ENCODE data around the gene FAR1. TPM values are rescaled to one million over a fixed set of nuclear protein-coding genes. Genes with fewer than 3 reads are reported as not detected.
"Not testable (repeated sequence)": the region's sequence is repeated elsewhere in the genome, so short reads cannot be mapped to it uniquely, and the experiment has no call there.

Gene FAR1
- total RNA-seq, 1 donor from 2014 or later: 139 TPM

- no peaks in the 10 kb centered on the region for H4K20me1 ChIP-seq (ENCODE audit: low read depth)
- Mint-ChIP-seq H3K36me3 (no peaks in the 10 kb centered on the region), H3K27me3 (ENCODE audit: insufficient read depth, low read depth) (no peaks in the 10 kb centered on the region), H3K27ac (no peak overlapping the region), H3K4me3 (no peak overlapping the region), H3K4me1 (peaks cover 9% of the 10 kb centered on the region), H3K9me3 (no peaks in the 10 kb centered on the region)
- H3K27ac ChIP-seq: no peak overlapping the region
- H3K4me2 ChIP-seq: no peak overlapping the region
- no peaks in the 10 kb centered on the region for H3K4me1 ChIP-seq
- TF ChIP-seq EZH2phosphoT487 (IDR thresholded peaks at IDR 0.05) (no peak), EZH2 (IDR thresholded peaks at IDR 0.05) (no peak), CTCF (IDR thresholded peaks at IDR 0.05) (no peak)
- H3K9ac ChIP-seq: no peak overlapping the region
- DNase-seq (ENCODE audit: low spot score): no peak
- H3K27me3 ChIP-seq: no peaks in the 10 kb centered on the region
- no peak overlapping the region for H3K4me3 ChIP-seq
- no peaks in the 10 kb centered on the region for H3F3A ChIP-seq (ENCODE audit: low read depth)
- H3K79me2 ChIP-seq (ENCODE audit: low read depth): no peaks in the 10 kb centered on the region
- no peak overlapping the region for H2AFZ ChIP-seq (replicated peaks)
- H3K36me3 ChIP-seq: no peaks in the 10 kb centered on the region
- H3K9me3 ChIP-seq (ENCODE audit: low read depth): no peaks in the 10 kb centered on the region
Observed at GRCh38 chr11:13647391-13647790, 21.1 kb upstream of the FAR1 start.

DNA sequence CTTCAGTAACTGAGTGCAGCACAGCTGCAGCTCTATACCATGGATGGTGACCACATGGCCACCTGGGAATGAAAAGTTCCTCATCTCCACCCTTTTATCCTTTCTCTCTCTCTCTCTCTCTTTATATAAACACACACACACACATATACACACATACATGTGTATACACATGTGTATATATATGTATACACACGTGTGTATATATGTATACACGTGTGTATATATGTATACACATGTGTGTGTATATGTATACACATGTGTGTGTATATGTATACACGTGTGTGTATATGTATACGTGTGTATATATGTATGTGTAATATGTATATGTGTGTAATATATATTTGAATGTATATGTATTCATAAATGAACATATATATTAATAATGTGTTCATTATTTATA, 18.8 kb upstream of the FAR1 start:
- Mint-ChIP-seq H3K4me1 (peaks cover 9% of the 10 kb centered on the region), H3K27ac (no peak overlapping the region), H3K36me3 (no peaks in the 10 kb centered on the region), H3K4me3 (no peak overlapping the region), H3K9me3 (no peaks in the 10 kb centered on the region), H3K27me3 (ENCODE audit: insufficient read depth, low read depth) (no peaks in the 10 kb centered on the region)
- Histone ChIP-seq H3F3A (ENCODE audit: low read depth) (no peaks in the 10 kb centered on the region), H3K4me3 (no peak overlapping the region), H2AFZ (replicated peaks) (no peak overlapping the region), H3K9me3 (ENCODE audit: low read depth) (no peaks in the 10 kb centered on the region), H3K4me2 (no peak overlapping the region), H3K9ac (no peak overlapping the region), H4K20me1 (ENCODE audit: low read depth) (no peaks in the 10 kb centered on the region), H3K36me3 (no peaks in the 10 kb centered on the region), H3K4me1 (no peaks in the 10 kb centered on the region), H3K27me3 (no peaks in the 10 kb centered on the region), H3K79me2 (ENCODE audit: low read depth) (no peaks in the 10 kb centered on the region), H3K27ac (no peak overlapping the region)
- no peak for DNase-seq (ENCODE audit: low spot score)
- TF ChIP-seq EZH2 (IDR thresholded peaks at IDR 0.05): no peak
- no peak for TF ChIP-seq EZH2phosphoT487 (IDR thresholded peaks at IDR 0.05)
- no peak for TF ChIP-seq CTCF (IDR thresholded peaks at IDR 0.05)

- peak overlapping the region; percentile 50 for H2AFZ ChIP-seq (replicated peaks)
- H3K27ac ChIP-seq; H3K9me3 ChIP-seq (ENCODE audit: low read depth); H4K20me1 ChIP-seq (ENCODE audit: low read depth); H3K79me2 ChIP-seq (ENCODE audit: low read depth); H3K4me3 Mint-ChIP-seq; H3K9me3 Mint-ChIP-seq; H3K36me3 Mint-ChIP-seq; H3K4me1 ChIP-seq; H3K4me3 ChIP-seq; H3K4me1 Mint-ChIP-seq; H3K9ac ChIP-seq; H3K36me3 ChIP-seq; H3K27me3 ChIP-seq; H3K4me2 ChIP-seq; H3F3A ChIP-seq (ENCODE audit: low read depth); H3K27me3 Mint-ChIP-seq (ENCODE audit: insufficient read depth, low read depth): not testable (repeated sequence)
- H3K27ac Mint-ChIP-seq: peak overlapping the region; percentile 17
- peak; percentile 7 for DNase-seq (ENCODE audit: low spot score)
Observed at GRCh38 chr11:13651515-13651914, 17.0 kb upstream of the FAR1 start.

- no peak for DNase-seq (ENCODE audit: low spot score)
- Mint-ChIP-seq H3K27me3 (ENCODE audit: insufficient read depth, low read depth) (peaks cover 4% of the 10 kb centered on the region), H3K4me1 (no peaks in the 10 kb centered on the region), H3K4me3 (no peak overlapping the region), H3K36me3 (no peaks in the 10 kb centered on the region), H3K27ac (no peak overlapping the region), H3K9me3 (peaks cover 12% of the 10 kb centered on the region)
- H3K79me2 ChIP-seq (ENCODE audit: low read depth): no peaks in the 10 kb centered on the region
- no peak overlapping the region for H3K27ac ChIP-seq
- no peaks in the 10 kb centered on the region for H4K20me1 ChIP-seq (ENCODE audit: low read depth)
- no peak overlapping the region for H3K9ac ChIP-seq
- H3F3A ChIP-seq (ENCODE audit: low read depth): no peaks in the 10 kb centered on the region
- no peak overlapping the region for H3K4me3 ChIP-seq
- no peak for TF ChIP-seq CTCF (IDR thresholded peaks at IDR 0.05)
- no peak for TF ChIP-seq EZH2phosphoT487 (IDR thresholded peaks at IDR 0.05)
- no peak for TF ChIP-seq EZH2 (IDR thresholded peaks at IDR 0.05)
- H3K27me3 ChIP-seq: no peaks in the 10 kb centered on the region
- H3K4me1 ChIP-seq: no peaks in the 10 kb centered on the region
- no peak overlapping the region for H3K4me2 ChIP-seq
- no peaks in the 10 kb centered on the region for H3K9me3 ChIP-seq (ENCODE audit: low read depth)
- H2AFZ ChIP-seq (replicated peaks): no peak overlapping the region
- H3K36me3 ChIP-seq: no peaks in the 10 kb centered on the region
Observed at GRCh38 chr11:13661074-13661623, 7.3 kb upstream of the FAR1 start.
